ENCODE results near the gene VGLL4. TPM values are rescaled to one million over a fixed set of nuclear protein-coding genes. Genes with fewer than 3 reads are reported as not detected.

The VGLL4 gene
- total RNA-seq, 1 experiment from 2014 or later: 46.1 TPM

- Histone ChIP-seq H3K27me3 (replicated peaks; ENCODE audit: control insufficient read depth, insufficient read depth, low read length) (no peaks in the 10 kb centered on the region), H3K4me3 (ENCODE audit: low read depth, low read length) (no peak overlapping the region), H3K9me3 (no peaks in the 10 kb centered on the region), H3K36me3 (ENCODE audit: control insufficient read depth, insufficient read depth, low read length) (no peaks in the 10 kb centered on the region; the same call in 1 of the 2 replicates), H3K4me1 (no peaks in the 10 kb centered on the region)
- Mint-ChIP-seq H3K27ac (ENCODE audit: unreplicated experiment) (no peak overlapping the region), H3K9me3 (ENCODE audit: unreplicated experiment) (no peaks in the 10 kb centered on the region), H3K4me1 (ENCODE audit: low read depth, unreplicated experiment) (no peaks in the 10 kb centered on the region), H3K27me3 (ENCODE audit: insufficient read depth, unreplicated experiment) (no peaks in the 10 kb centered on the region), H3K36me3 (ENCODE audit: insufficient read depth, unreplicated experiment) (no peaks in the 10 kb centered on the region), H3K4me3 (ENCODE audit: unreplicated experiment) (no peak overlapping the region)
- no peak for DNase-seq
- TF ChIP-seq CTCF (IDR thresholded peaks at IDR 0.05; ENCODE audit: insufficient read depth in 1 of 2, low read depth in 1 of 2, low read length in 1 of 2, severe bottlenecking in 1 of 2, unreplicated experiment in 1 of 2): no peak
- BruUV-seq (replicated peaks): no TSS peak
- ChIA-PET CTCF (no interaction called here), POLR2A (no interaction called here)
- intact Hi-C loops (cut with micrococcal nuclease; ENCODE audit: unreplicated experiment): loop anchor here (10.0 kb wide), 1 partner anchor 151 kb away; no protein-coding TSS in a partner anchor
Measured at GRCh38 chr3:11535243-11535960, 108.3 kb downstream of the VGLL4 start.

GRCh38 chr3:11534793-11535101, 109.0 kb downstream of the VGLL4 start:
- CTCF ChIA-PET: no interaction called here
- H3K4me3 Mint-ChIP-seq (ENCODE audit: unreplicated experiment): no peak overlapping the region
- no TSS peak for BruUV-seq (replicated peaks)
- POLR2A ChIA-PET: no interaction called here
- no peaks in the 10 kb centered on the region for H3K4me1 Mint-ChIP-seq (ENCODE audit: low read depth, unreplicated experiment)
- no peaks in the 10 kb centered on the region for H3K27me3 Mint-ChIP-seq (ENCODE audit: insufficient read depth, unreplicated experiment)
- DNase-seq: no peak
- TF ChIP-seq CTCF (IDR thresholded peaks at IDR 0.05; ENCODE audit: insufficient read depth in 1 of 2, low read depth in 1 of 2, low read length in 1 of 2, severe bottlenecking in 1 of 2, unreplicated experiment in 1 of 2): no peak
- H3K36me3 ChIP-seq (ENCODE audit: control insufficient read depth, insufficient read depth, low read length): no peaks in the 10 kb centered on the region; the same call in 1 of the 2 replicates
- no peaks in the 10 kb centered on the region for H3K9me3 Mint-ChIP-seq (ENCODE audit: unreplicated experiment)
- no peaks in the 10 kb centered on the region for H3K36me3 Mint-ChIP-seq (ENCODE audit: insufficient read depth, unreplicated experiment)
- intact Hi-C loops (cut with micrococcal nuclease; ENCODE audit: unreplicated experiment): loop anchor here (10.0 kb wide), 1 partner anchor 150 kb away; no protein-coding TSS in a partner anchor
- no peak overlapping the region for H3K27ac Mint-ChIP-seq (ENCODE audit: unreplicated experiment)
- no peaks in the 10 kb centered on the region for H3K4me1 ChIP-seq
- no peaks in the 10 kb centered on the region for H3K9me3 ChIP-seq
- no peak overlapping the region for H3K4me3 ChIP-seq (ENCODE audit: low read depth, low read length)
- no peaks in the 10 kb centered on the region for H3K27me3 ChIP-seq (replicated peaks; ENCODE audit: control insufficient read depth, insufficient read depth, low read length)

GRCh38 chr3:11534011-11534792, 109.5 kb downstream of the VGLL4 start:
- no peaks in the 10 kb centered on the region for H3K4me1 Mint-ChIP-seq (ENCODE audit: low read depth, unreplicated experiment)
- POLR2A ChIA-PET: no interaction called here
- BruUV-seq (replicated peaks): no TSS peak

More at GRCh38 chr3:11534011-11534792, 109.5 kb downstream of the VGLL4 start:
- intact Hi-C loops (cut with micrococcal nuclease; ENCODE audit: unreplicated experiment): loop anchor here (10.0 kb wide), 1 partner anchor 149 kb away; no protein-coding TSS in a partner anchor
- H3K4me3 ChIP-seq (ENCODE audit: low read depth, low read length): no peak overlapping the region
- H3K36me3 ChIP-seq (ENCODE audit: control insufficient read depth, insufficient read depth, low read length): no peaks in the 10 kb centered on the region; the same call in 1 of the 2 replicates
- Mint-ChIP-seq H3K36me3 (ENCODE audit: insufficient read depth, unreplicated experiment) (no peaks in the 10 kb centered on the region), H3K4me3 (ENCODE audit: unreplicated experiment) (no peak overlapping the region), H3K27me3 (ENCODE audit: insufficient read depth, unreplicated experiment) (no peaks in the 10 kb centered on the region), H3K9me3 (ENCODE audit: unreplicated experiment) (no peaks in the 10 kb centered on the region), H3K27ac (ENCODE audit: unreplicated experiment) (no peak overlapping the region)
- H3K4me1 ChIP-seq: no peaks in the 10 kb centered on the region
- CTCF ChIA-PET: no interaction called here
- no peaks in the 10 kb centered on the region for H3K27me3 ChIP-seq (replicated peaks; ENCODE audit: control insufficient read depth, insufficient read depth, low read length)
- no peak for DNase-seq
- H3K9me3 ChIP-seq: no peaks in the 10 kb centered on the region
- TF ChIP-seq CTCF (IDR thresholded peaks at IDR 0.05; ENCODE audit: insufficient read depth in 1 of 2, low read depth in 1 of 2, low read length in 1 of 2, severe bottlenecking in 1 of 2, unreplicated experiment in 1 of 2): no peak

Measured in Caco-2 (cell line).